H1 (cell line): ENCODE results near the gene ATP8B3. TPM values are rescaled to one million over a fixed set of nuclear protein-coding genes. Genes with fewer than 3 reads are reported as not detected.

ENCODE experiments used
- CHD2 ChIP-seq: IDR thresholded peaks from 2 replicates; pipeline ENCODE4 v1.6.1; 2012; ENCODE audit warnings: low read length, improper control_type of control experiment
- polyA plus RNA-seq, 7 experiments: library from polyadenylated mRNA; depleted of rRNA in 3 of 7; stranded (reverse) in 5 of 7; unstranded in 2 of 7; fragments of >200 nt in 5 of 7; fragments of 200-250 nt in 2 of 7; gene quantifications; 1 replicate in 5 of 7; 2 replicates in 1 of 7; 4 replicates in 1 of 7; pipeline versions ENCODE4 v1.2.1 to v1.2.3, GENCODE V29; 2011 to 2013; ENCODE audit warnings: missing spikeins in 2 of 7, mixed read lengths in 2 of 7
- total RNA-seq: library from RNA; stranded (reverse); fragmentation: NEBNext Ultra II Directional; extraction: Animal tissue kit (Norgen Biotek cat#: 25700); gene quantifications from 2 replicates; pipeline ENCODE4 v1.2.1, GENCODE V29; 2021

Gene ATP8B3
- total and polyA plus RNA-seq, 2 of the 8 experiments (the other 6 are each of a cell fraction or from before 2014, with no cell fraction given) = 4.1 to 9.3 TPM

GRCh38 chr19:1830978-1831377 lies 18.9 kb upstream of the ATP8B3 start (continued):
- TF ChIP-seq CHD2 = no peak
